Testis (tissue), 2 donors: Measurements from ENCODE around the gene PPM1H.

ENCODE experiments used
- CTCF ChIP-seq, 3 experiments: fragments of 450-650 bp in 2 of 3; fragments of 200-600 bp in 1 of 3; sonication (generic) in 1 of 3; IDR thresholded peaks; one replicate each; pipeline ENCODE4 v1.5.1; 2016 to 2019; ENCODE audit warnings: antibody characterized with exemption in 3 of 3, mild to moderate bottlenecking in 2 of 3, moderate library complexity in 1 of 3
- POLR2A ChIP-seq: fragments of 450-650 bp; IDR thresholded peaks from one replicate; pipeline ENCODE4 v1.6.1; 2017; ENCODE audit warnings: antibody characterized with exemption, mild to moderate bottlenecking, moderate library complexity

GRCh38 chr12:62898526-62898925, 36.4 kb downstream of the PPM1H start:
- TF ChIP-seq CTCF (IDR thresholded peaks at IDR 0.05) (no peak), POLR2A (no peak)
